ENCODE results near the gene CDCP1.
"Not testable (repeated sequence)": the region's sequence is repeated elsewhere in the genome, so short reads cannot be mapped to it uniquely, and the experiment has no call there.

Gene CDCP1

GRCh38 chr3:45170096-45170495 is 23.9 kb upstream of the CDCP1 start:
- no peak for DNase-seq (ENCODE audit: low spot score)

- DNase-seq (ENCODE audit: low spot score): no peak
Measured at GRCh38 chr3:45169125-45169904, 23.1 kb upstream of the CDCP1 start.

- DNase-seq (ENCODE audit: low spot score): no peak
Measured at GRCh38 chr3:45168451-45168850, 22.3 kb upstream of the CDCP1 start.

- peak; percentile 90 for DNase-seq (ENCODE audit: low spot score)
Measured at GRCh38 chr3:45167011-45167911, 21.1 kb upstream of the CDCP1 start.

GRCh38 chr3:45166321-45166879 is 20.2 kb upstream of the CDCP1 start:
- DNase-seq (ENCODE audit: low spot score): no peak

- no peak for DNase-seq (ENCODE audit: low spot score)
Measured at GRCh38 chr3:45165497-45166283, 19.5 kb upstream of the CDCP1 start.

GRCh38 chr3:45164056-45164455 is 17.9 kb upstream of the CDCP1 start:
- DNase-seq (ENCODE audit: low spot score): no peak

- DNase-seq (ENCODE audit: low spot score): no peak
Measured at GRCh38 chr3:45163481-45163880, 17.3 kb upstream of the CDCP1 start.

- no peak for DNase-seq (ENCODE audit: low spot score)
Measured at GRCh38 chr3:45154641-45155147, 8.5 kb upstream of the CDCP1 start.

- no peak for DNase-seq (ENCODE audit: low spot score)
Measured at GRCh38 chr3:45153658-45154437, 7.7 kb upstream of the CDCP1 start.

GRCh38 chr3:45152307-45152706 is 6.1 kb upstream of the CDCP1 start:
- DNase-seq (ENCODE audit: low spot score): no peak

- DNase-seq (ENCODE audit: low spot score): no peak
Measured at GRCh38 chr3:45151100-45151499, 4.9 kb upstream of the CDCP1 start.

- DNase-seq (ENCODE audit: low spot score): no peak
Measured at GRCh38 chr3:45148921-45149320, 2.7 kb upstream of the CDCP1 start.

GRCh38 chr3:45145223-45145622 is 955 bp downstream of the CDCP1 start:
- no peak for DNase-seq (ENCODE audit: low spot score)

- DNase-seq (ENCODE audit: low spot score): no peak
Measured at GRCh38 chr3:45143673-45144671, 2.2 kb downstream of the CDCP1 start.

- DNase-seq (ENCODE audit: low spot score): not testable (repeated sequence)
Measured at GRCh38 chr3:45140770-45141155, 5.4 kb downstream of the CDCP1 start.

GRCh38 chr3:45140141-45140769 is 5.9 kb downstream of the CDCP1 start:
- DNase-seq (ENCODE audit: low spot score): peak; percentile 46

- no peak for DNase-seq (ENCODE audit: low spot score)
Measured at GRCh38 chr3:45139372-45140140, 6.6 kb downstream of the CDCP1 start.

Data from AG08396 (cell line).